NCI-H82 treated with DMSO at 0.1 percent for 48 hours (cell line): ENCODE data around the gene DLG2.

ENCODE experiments used
- DNase-seq: peaks from one replicate; lab custom pipeline; 2025; ENCODE audit not compliant: unreplicated experiment; lab: John Stamatoyannopoulos, UW

The DLG2 gene

GRCh38 chr11:83972536-83972935, 1654.6 kb downstream of the DLG2 start:
- no peak for DNase-seq

DNA sequence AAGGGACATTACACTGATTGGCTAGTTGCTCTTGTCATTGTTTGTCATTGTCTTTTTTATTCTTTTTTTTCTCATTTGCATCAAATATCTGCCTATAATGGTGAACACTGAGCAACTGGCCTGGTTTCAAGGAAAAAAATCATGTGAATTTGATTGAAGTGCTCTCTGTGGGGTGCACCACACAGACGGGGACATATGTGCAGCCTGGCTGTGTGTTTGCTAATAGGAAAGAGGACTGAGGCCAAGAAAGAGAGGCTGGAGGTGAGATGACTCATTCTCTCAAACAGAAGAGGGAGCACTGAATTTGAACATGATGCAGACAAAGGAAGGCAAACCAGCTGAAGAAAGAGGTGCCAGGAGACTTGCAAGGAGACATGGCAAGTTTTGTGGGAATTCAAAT, 1656.1 kb downstream of the DLG2 start:
- no peak for DNase-seq

GRCh38 chr11:83970061-83970671, 1657.0 kb downstream of the DLG2 start:
- DNase-seq, result no peak

- DNase-seq, result no peak
These were observed 1669.9 kb downstream of the DLG2 start for GRCh38 chr11:83957038-83957900.

GRCh38 chr11:83956119-83956697, 1670.9 kb downstream of the DLG2 start:
- no peak for DNase-seq

- no peak for DNase-seq
These were observed 1672.4 kb downstream of the DLG2 start for GRCh38 chr11:83954780-83955179.

- no peak for DNase-seq
These were observed 1675.6 kb downstream of the DLG2 start for GRCh38 chr11:83951521-83951920.

GRCh38 chr11:83948200-83948599, 1678.9 kb downstream of the DLG2 start:
- DNase-seq, result no peak

DNA sequence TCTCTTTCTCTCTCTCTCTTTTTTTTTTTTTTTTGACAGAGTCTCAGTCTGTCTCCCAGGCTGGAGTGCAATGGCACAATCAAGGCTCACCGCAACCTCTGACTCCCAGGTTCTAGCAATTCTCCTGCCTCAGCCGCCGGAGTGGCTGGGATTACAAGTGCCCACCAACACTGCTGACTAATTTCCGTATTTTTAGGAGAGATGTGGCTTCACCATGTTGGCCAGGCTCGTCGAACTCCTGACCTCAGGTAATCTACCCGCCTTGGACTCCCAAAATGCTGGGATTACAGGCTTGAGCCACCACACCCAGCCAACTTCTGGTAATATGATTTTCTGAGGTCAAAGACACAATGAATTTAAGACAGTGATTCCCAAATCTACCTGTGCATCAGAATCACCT, 1681.2 kb downstream of the DLG2 start:
- DNase-seq, result no peak

GRCh38 chr11:83941050-83941449, 1686.1 kb downstream of the DLG2 start:
- DNase-seq, result no peak

DNA sequence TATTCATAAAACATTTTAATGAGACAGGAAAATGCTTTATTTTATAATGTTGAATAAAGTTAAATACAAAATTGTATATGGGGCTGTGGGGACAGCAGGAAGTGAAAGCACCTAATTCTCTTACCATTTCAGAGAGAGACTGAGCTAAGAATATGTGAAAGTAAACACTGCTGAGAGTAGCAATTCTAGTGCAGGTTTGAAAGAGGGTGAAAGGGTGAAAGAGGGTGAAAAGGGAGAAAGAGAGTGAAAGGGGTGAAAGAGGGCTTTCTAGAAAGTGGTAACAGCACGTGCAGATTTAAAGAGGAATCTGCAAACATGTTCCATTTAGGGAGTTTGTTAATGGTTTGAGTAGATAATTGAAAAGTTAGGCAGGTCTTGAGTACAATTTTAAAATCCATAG, 1689.0 kb downstream of the DLG2 start:
- DNase-seq, result no peak

DNA sequence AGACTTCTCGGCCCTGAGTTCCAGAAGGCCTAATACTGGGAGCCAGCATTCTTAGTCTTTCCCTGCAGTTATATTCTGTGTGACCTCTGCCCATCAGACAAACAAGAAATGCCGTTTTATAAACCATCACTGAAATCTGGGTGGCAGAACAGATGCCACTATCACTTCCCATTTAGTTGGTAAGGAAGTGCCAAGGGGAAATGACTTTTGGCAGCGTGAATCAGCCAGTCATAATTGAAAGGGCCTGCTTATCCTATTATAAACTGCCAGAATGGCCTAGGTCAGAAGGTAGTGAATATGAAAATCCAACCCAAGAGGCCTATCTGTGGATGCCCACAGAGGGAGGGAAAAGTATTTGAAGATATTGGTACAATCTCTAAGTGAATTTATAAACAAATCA, 1694.1 kb downstream of the DLG2 start:
- DNase-seq, result no peak

DNA sequence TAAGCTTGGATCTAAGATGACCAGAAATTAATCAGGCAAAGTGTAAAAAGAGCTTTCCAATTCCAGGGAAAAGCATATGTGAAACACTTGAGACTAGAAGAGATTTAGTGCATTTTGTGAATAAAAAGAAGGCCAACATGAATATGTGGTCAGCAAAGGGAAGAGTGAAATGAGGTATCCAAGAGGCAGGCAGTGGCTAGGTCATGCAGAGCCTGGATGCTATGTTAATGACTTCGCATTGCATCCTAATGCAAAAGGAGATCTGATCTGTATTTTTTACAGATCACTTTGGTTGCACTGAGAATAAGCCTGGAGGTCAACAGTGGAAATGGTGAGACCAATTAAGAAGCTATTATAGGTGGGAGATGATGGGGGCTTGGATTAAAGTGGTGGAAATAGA, 1699.7 kb downstream of the DLG2 start:
- DNase-seq, result no peak

DNA sequence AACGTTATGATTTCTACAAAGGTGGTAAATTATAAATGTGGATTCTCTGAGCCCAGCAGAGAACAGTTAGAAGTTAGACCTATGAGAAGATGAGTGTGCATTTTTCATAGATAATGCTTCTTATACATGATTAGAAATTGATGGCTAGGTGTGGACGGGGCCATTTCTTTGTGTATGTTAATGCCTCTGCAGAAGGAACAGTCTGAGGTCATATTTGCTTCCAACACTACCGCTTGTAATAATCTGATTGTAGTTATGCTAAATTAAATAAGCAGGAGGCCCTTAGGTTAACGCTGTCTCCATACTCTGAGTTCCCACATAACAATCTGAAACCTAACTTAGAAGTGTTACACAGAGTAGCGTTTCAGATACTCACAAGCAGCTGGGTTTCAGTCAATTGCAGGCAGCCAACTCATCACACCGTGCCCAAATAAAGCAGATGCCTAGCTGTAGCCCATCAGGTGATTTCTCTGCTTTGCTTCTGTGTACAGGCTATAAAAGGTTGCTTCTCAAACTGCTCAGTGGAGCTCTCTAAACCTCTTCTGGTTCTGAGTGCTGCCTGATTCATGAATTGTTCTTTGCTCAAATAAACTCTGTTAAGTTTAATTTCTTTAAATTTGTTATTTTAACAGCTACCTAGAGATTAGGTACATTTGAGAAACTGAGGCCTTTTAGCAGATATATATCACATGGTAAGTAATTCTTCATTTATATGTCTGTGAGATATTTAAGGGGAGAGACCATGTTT, 1702.2 kb downstream of the DLG2 start:
- no peak for DNase-seq

GRCh38 chr11:83923961-83924360, 1703.2 kb downstream of the DLG2 start:
- DNase-seq, result no peak

DNA sequence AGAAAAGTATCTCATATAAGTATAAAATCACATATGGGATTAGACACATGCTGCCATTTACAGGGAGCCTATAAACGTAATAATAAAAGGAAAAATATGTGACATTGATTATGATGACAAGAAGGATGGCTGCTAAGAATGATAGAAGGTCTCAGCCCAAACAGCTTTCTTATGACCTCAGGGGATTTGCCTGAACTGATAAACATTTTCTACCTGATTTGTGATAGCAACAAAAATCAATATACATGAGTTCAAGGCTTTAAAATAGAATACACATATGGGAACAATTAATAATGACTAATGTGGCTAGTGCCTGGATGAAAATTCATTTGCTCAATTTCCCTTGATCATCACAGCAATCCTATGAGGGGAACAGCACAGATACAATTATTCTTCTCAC, 1704.2 kb downstream of the DLG2 start:
- no peak for DNase-seq

DNA sequence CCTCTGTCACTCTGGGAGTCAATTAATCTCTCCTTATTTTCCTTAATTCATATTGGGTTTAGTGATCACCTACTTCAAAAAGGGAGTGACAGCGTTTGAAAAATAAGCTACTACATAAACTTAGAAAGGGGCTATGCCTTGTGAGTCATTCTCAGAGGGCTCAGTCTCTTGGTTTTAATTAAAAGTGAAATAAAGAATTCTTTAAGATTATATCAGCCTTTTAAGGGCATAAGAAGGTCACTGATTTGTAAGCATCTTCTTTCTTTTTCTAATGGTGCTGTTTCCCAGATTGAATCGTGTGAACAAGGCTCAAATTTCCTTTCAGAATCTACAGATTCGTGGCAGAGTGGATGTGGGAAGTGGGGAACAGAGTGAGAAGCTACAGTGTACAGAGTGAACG, 1704.8 kb downstream of the DLG2 start:
- DNase-seq, result no peak

DNA sequence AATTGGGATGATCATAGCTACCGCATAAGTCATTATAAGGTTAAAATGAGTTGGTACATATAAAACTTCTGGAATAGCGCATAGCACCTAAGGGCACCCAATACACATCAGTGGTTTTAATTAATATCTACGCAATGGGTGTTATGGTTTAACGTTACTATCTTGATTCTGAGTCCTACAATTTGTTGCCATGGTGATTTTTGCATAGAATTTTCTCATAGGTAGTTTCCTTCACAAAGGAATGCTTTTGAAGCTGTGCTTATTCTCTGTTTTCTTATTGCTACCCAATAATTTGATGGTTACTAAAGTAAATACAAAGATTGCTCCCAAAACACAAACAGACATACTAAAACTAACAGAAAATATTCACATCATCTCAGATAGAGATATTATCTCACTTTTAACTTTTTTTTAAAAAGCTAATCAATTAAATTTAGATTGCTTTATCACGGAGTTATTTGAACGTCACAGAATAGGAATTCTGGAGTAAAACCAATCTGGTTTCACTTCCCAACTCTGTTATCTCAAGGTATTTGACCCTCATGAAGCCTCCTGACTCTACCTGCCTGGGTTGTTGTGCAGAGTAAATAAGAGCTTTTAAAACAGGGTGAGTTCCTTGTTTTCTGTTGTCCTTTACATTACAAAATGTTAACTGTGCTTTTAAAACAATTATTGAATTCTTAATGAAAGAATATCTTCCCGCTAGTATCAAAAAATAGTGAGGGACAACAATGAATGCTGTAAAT, 1705.5 kb downstream of the DLG2 start:
- no peak for DNase-seq

GRCh38 chr11:83918476-83918875, 1708.7 kb downstream of the DLG2 start:
- no peak for DNase-seq

DNA sequence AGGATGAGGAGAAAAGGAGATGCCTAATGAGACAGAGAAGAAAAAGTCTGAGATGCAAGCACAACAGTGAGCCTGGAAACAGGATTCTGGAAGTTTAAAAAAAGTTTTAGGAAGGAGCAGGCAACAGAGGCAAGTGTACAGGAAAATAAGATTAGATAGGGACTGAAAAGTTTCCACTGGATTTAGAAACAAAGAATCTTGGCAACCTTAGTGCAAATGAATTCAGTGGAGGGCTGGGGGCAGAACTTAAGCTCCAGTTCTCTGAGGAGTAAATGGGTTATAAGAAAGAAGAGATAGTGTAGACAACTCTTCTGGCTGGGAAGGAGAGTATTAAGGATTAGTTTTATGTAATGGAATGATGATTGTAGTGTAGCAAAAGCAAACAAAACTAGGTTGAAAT, 1712.1 kb downstream of the DLG2 start:
- DNase-seq, result no peak
